Stimulated activated CD4-positive, alpha-beta T cell treated with anti-CD3 and anti-CD28 coated beads, Interleukin-4, amount 100 ng/mL, for 24 hours (primary cell): Measurements from ENCODE around the gene BBIP1.

Source experiments
- DNase-seq: peaks from one replicate; pipeline ENCODE4 v3.0.0-alpha.2; 2020

The BBIP1 gene

DNA sequence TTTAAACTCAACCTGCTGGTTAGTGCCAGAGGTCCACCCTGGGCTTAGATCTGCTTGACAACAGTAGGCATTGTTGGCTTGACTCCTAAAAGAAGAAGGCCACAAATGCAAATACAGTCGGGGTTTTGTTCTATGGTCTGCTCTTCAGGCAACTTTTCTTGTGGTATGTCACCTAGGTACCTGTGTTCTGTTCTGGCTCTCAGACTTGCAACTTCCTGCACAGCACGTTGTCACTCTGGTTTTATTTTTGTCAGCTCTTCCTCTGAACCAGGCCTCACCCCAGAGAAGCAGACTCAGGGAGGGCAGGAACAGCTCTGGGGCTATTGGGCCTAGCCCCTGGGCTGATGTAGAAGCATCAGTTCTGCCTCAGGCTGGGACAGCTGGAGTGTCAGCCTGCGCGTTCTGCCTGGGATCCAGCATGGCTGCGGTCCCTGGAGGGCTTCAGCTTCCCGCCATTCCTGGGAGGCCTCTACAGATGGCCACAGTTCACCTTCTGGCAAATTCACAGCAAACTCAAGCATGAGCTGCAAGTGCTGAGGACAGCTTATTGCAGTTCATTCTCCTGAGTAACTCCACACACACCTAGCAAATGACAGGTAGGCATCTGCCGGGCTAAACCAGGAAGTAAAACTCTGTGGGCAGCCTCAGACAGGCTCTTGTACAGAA, 58.3 kb downstream of the BBIP1 start:
- peak; percentile 27 for DNase-seq

- DNase-seq, result no peak
Measured at GRCh38 chr10:110859973-110860376, 59.0 kb downstream of the BBIP1 start.

DNA sequence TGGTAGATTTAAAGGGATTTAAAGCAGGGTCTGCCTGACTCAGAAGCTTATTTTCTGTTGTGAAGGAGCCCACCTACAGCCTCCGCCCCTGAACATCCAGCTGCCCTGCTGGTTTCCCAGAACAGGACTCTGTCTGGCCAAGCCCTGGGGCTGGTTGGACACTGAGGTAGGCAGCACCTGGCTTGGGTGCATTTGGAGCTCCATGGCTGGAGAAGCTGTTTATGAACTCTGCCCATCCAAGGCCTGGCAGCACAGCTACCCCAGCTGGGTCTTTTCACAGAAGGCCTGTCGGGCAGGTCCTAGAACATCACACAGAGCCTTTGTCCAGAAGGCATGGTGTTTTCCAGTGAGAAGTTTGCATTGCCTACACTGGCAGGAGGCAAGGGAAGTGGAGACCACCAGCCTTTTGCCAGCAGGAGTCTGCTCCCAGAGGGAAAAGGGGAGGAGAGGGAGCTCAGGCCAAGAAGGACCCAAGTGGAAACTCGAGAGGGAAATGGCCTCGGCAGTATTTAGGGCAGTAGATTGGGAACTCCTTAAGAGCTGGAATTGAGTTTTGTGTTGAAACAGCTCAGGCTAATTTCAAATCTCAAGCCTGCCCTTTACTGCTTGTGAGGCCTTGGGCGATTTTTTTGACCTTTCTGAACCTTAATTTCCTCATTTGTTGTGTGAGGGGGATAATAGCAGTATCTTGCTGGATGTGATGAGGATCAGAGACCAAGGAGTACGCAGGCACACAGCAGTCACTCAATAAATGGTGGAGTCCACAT, 59.6 kb downstream of the BBIP1 start:
- DNase-seq, result no peak

- DNase-seq, result no peak
Measured at GRCh38 chr10:110858297-110858934, 60.6 kb downstream of the BBIP1 start.

GRCh38 chr10:110857265-110858171, 61.5 kb downstream of the BBIP1 start:
- DNase-seq, result peak; percentile 30

- DNase-seq, result no peak
Measured at GRCh38 chr10:110853921-110854605, 64.9 kb downstream of the BBIP1 start.

DNA sequence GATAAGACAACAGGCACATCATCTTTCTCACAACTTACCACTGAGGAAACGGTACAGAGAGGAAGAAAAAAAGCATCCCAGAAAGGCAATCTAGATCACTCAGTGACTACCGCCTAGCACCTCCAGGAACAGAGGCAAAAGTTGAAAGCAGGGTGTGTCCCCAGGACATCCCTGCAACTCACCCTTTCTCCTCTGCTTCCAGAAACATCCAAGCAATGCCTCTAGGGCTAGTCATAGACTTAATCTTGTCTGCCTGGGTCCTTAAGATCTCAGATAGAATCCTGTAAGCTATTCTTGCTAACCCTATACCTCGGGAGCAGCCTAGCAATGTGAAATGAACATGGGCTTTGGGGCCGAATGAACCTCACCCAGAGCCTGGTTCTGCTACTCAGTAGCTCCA, 66.0 kb downstream of the BBIP1 start:
- no peak for DNase-seq

- peak; percentile 33 for DNase-seq
Measured at GRCh38 chr10:110852255-110852896, 66.6 kb downstream of the BBIP1 start.

GRCh38 chr10:110851020-110851612, 67.9 kb downstream of the BBIP1 start:
- no peak for DNase-seq

DNA sequence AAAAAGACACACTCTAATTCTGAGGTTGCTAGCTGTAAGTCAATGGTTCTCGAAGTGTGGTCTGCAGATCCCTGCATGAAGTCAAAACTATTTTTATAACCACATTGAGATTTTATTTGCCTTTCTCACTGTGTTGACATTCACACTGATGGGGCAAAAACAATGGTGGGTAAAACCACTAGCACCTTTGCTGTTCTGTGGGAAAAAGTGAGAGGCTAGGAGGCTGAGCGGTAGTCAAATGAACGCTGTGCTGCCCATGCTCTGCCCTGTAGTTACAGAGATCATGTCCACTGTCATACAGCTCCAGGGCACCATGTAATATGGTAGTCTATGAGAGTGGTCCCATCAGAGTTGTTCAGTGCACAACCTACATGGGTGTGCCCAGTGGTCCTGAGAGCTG, 68.9 kb downstream of the BBIP1 start:
- no peak for DNase-seq
